SK-N-SH (cell line): ENCODE data around the gene MINDY2.

ENCODE experiments used
- EP300 ChIP-seq, 2 experiments: IDR thresholded peaks; 2 replicates each; pipeline versions ENCODE4 v1.4.0 to v1.6.1; 2012; ENCODE audit warnings: borderline replicate concordance in 1 of 2, low read depth in 1 of 2, low read length in 1 of 2
- POLR2AphosphoS5 ChIP-seq: IDR thresholded peaks from 2 replicates; pipeline ENCODE4 v1.6.1; 2012; ENCODE audit warnings: low read depth, low read length
- TEAD4 ChIP-seq: IDR thresholded peaks from 2 replicates; pipeline ENCODE4 v1.4.0; 2012; ENCODE audit warnings: mild to moderate bottlenecking, borderline replicate concordance; ENCODE audit not compliant: insufficient read depth
- TF ChIP-seq, protein P1 (sequence below): fragments of 200-600 bp; sonication (generic); IDR thresholded peaks from 2 replicates; pipeline ENCODE4 v1.6.1; 2017; ENCODE audit warnings: antibody characterized with exemption, mild to moderate bottlenecking, moderate library complexity
- TF ChIP-seq, protein P2 (sequence below): fragments of 150-350 bp; IDR thresholded peaks from 2 replicates; pipeline ENCODE4 v1.6.1; 2016; ENCODE audit warnings: mild to moderate bottlenecking, low read depth, low read length

DNA sequence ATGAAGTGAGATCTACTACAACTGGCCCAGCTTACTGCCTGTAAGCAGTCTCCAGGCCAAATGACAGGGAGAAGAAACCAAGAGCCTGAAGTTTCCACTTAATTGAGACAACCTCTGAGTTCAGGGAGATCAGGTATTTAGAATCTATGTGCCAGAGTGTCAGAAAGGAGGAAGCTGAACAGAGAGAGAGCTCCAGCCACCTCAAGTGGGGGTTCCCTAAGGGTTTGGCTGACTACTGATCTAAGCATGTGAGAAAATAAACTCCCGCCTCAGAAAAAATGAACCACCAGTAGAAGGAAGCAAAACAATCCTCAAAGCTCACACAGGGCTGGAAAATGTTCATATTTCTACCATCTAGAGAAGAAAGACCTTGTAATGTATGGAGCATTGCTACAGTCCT, 46.6 kb upstream of the MINDY2 start:
- TF ChIP-seq, protein P1, sequence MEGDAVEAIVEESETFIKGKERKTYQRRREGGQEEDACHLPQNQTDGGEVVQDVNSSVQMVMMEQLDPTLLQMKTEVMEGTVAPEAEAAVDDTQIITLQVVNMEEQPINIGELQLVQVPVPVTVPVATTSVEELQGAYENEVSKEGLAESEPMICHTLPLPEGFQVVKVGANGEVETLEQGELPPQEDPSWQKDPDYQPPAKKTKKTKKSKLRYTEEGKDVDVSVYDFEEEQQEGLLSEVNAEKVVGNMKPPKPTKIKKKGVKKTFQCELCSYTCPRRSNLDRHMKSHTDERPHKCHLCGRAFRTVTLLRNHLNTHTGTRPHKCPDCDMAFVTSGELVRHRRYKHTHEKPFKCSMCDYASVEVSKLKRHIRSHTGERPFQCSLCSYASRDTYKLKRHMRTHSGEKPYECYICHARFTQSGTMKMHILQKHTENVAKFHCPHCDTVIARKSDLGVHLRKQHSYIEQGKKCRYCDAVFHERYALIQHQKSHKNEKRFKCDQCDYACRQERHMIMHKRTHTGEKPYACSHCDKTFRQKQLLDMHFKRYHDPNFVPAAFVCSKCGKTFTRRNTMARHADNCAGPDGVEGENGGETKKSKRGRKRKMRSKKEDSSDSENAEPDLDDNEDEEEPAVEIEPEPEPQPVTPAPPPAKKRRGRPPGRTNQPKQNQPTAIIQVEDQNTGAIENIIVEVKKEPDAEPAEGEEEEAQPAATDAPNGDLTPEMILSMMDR = no peak
- TF ChIP-seq TEAD4 (no peak), POLR2AphosphoS5 (no peak), EP300 (IDR thresholded peaks at IDR 0.05; ENCODE audit: borderline replicate concordance in 1 of 2, low read depth in 1 of 2, low read length in 1 of 2) (no peak)
- TF ChIP-seq, protein P2, sequence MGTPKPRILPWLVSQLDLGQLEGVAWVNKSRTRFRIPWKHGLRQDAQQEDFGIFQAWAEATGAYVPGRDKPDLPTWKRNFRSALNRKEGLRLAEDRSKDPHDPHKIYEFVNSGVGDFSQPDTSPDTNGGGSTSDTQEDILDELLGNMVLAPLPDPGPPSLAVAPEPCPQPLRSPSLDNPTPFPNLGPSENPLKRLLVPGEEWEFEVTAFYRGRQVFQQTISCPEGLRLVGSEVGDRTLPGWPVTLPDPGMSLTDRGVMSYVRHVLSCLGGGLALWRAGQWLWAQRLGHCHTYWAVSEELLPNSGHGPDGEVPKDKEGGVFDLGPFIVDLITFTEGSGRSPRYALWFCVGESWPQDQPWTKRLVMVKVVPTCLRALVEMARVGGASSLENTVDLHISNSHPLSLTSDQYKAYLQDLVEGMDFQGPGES = no peak
